OCI-LY3 (cell line): ENCODE results near the gene KRT38.

Experiments
- EZH2phosphoT487 ChIP-seq: fragments of 200-600 bp; shearing (Covaris generic); IDR thresholded peaks from 2 replicates; pipeline ENCODE4 v1.6.1; 2018; ENCODE audit warnings: antibody characterized with exemption, mixed run types, low read depth
- TF ChIP-seq, protein P1 (sequence below): fragments of 200-600, 300-600 bp; sonication (generic); IDR thresholded peaks from 2 replicates; pipeline ENCODE4 v1.5.1; 2014; ENCODE audit warnings: antibody characterized with exemption, low read length, low read depth

DNA sequence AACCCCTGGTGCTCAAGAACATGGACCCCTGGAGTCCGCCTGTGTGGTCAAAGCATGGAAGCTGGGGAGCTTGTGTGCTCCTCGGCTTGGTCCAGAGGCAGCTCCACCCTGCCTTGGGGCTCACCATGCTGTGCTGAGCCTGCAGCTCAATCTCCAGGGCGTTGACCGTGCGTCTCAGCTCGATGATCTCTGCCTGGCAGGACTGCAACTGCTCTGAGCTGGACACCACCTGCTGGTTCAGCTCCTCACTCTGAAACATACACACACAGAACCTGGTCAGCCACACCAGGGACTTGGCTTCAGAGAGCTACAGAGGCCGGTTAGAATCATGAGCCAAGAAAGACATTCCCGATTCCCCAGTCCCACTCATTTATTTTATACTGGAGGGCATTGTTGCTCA is 37.5 kb upstream of the KRT38 start:
- TF ChIP-seq, protein P1, sequence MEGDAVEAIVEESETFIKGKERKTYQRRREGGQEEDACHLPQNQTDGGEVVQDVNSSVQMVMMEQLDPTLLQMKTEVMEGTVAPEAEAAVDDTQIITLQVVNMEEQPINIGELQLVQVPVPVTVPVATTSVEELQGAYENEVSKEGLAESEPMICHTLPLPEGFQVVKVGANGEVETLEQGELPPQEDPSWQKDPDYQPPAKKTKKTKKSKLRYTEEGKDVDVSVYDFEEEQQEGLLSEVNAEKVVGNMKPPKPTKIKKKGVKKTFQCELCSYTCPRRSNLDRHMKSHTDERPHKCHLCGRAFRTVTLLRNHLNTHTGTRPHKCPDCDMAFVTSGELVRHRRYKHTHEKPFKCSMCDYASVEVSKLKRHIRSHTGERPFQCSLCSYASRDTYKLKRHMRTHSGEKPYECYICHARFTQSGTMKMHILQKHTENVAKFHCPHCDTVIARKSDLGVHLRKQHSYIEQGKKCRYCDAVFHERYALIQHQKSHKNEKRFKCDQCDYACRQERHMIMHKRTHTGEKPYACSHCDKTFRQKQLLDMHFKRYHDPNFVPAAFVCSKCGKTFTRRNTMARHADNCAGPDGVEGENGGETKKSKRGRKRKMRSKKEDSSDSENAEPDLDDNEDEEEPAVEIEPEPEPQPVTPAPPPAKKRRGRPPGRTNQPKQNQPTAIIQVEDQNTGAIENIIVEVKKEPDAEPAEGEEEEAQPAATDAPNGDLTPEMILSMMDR = no peak
- TF ChIP-seq EZH2phosphoT487 = no peak
